WI38 (cell line): ENCODE results near the gene ITGAX.

Experiments
- H3K4me3 ChIP-seq: 2 replicates; pipeline ENCODE4 v1.5.1; 2011; ENCODE audit warnings: low read depth, mild to moderate bottlenecking, control low read depth, low read length
- TF ChIP-seq, protein P1 (sequence below): IDR thresholded peaks from 2 replicates; pipeline ENCODE4 v1.5.1; 2012; ENCODE audit warnings: low read depth, mild to moderate bottlenecking, control low read depth, low read length

Gene ITGAX

DNA sequence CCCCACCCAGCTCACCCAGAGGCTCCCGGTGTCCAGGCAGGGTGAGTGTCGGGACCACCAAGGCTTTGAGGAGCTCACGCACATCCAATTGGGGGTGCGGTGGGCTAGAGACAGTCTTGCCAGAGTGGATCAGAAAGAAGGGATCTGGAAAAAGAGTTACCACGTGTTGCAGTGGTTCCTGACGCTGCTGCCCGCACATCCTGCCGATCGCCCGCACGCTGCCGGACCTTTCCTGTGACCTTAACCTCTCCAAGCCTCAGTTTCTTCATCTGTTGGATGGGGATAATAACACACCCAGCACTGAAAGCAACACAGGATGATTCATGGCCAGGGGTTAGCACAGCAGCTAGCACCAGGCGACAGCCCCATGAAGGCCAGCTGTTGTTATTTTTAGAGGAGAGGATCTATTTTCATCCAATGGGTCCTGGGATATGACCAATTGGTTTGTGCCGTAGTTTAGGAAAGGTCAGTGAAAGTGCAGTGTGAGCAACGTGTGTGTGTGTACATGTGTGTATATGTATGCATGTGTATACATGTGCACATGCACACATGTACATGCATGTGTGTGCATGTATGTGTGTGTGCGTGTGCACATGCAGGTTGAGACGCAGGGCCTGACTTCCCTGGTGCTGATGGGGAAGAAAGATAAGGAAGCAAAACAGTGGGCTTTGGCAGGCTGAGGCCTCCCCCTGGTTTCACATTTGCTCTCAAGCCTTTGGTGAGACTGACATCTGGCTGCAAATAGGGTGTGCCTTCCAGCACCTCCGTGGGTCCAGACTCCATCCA, 2.5 kb downstream of the ITGAX start:
- TF ChIP-seq, protein P1, sequence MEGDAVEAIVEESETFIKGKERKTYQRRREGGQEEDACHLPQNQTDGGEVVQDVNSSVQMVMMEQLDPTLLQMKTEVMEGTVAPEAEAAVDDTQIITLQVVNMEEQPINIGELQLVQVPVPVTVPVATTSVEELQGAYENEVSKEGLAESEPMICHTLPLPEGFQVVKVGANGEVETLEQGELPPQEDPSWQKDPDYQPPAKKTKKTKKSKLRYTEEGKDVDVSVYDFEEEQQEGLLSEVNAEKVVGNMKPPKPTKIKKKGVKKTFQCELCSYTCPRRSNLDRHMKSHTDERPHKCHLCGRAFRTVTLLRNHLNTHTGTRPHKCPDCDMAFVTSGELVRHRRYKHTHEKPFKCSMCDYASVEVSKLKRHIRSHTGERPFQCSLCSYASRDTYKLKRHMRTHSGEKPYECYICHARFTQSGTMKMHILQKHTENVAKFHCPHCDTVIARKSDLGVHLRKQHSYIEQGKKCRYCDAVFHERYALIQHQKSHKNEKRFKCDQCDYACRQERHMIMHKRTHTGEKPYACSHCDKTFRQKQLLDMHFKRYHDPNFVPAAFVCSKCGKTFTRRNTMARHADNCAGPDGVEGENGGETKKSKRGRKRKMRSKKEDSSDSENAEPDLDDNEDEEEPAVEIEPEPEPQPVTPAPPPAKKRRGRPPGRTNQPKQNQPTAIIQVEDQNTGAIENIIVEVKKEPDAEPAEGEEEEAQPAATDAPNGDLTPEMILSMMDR = no peak
- no peak overlapping the region for H3K4me3 ChIP-seq

- H3K4me3 ChIP-seq = no peak overlapping the region
- TF ChIP-seq, protein P1 = no peak
Measured at GRCh38 chr16:31360251-31360650, 5.3 kb downstream of the ITGAX start.

DNA sequence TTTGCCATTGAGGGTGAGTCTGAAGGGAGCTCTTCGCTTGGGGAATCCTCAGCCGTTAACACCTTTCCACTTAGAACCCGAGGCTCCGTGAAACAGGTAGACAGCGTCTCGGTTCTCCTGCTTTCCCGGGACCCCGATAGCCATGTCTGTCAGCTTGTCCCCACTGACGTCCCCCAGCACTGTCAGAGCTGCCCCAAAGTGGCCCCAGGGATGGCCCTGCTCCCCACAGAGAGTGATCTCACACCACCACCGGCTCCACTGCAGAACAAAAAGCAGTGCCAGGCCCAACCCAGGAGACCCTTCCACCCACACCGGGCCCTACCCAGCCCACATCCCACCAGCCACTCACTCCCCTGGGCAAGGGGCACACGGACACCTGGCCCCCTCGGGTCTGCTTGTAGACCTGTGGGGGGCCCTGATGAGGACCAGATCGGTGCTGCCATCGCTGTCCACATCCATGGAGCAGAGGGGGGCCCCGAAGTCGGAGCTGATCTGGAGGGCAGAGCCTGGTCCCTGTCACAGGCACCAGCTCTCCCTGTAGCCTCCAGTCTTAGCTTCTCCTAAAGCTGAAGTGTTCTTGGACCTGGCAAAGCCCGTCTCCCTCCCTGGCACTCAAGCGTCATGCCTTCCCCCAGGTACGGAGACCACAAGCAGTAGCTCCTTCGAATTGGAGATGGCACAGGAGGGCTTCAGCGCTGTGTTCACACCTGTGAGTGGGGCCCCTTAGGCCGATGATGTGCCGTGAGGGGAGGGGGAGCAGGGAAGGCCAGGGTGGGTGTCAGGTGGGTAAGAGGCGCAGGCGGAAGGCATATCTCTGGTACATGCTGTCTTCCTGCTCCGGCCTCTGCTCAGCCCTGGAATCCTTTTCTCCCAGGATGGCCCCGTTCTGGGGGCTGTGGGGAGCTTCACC, 6.5 kb downstream of the ITGAX start:
- no peak overlapping the region for H3K4me3 ChIP-seq
- TF ChIP-seq, protein P1 = no peak

DNA sequence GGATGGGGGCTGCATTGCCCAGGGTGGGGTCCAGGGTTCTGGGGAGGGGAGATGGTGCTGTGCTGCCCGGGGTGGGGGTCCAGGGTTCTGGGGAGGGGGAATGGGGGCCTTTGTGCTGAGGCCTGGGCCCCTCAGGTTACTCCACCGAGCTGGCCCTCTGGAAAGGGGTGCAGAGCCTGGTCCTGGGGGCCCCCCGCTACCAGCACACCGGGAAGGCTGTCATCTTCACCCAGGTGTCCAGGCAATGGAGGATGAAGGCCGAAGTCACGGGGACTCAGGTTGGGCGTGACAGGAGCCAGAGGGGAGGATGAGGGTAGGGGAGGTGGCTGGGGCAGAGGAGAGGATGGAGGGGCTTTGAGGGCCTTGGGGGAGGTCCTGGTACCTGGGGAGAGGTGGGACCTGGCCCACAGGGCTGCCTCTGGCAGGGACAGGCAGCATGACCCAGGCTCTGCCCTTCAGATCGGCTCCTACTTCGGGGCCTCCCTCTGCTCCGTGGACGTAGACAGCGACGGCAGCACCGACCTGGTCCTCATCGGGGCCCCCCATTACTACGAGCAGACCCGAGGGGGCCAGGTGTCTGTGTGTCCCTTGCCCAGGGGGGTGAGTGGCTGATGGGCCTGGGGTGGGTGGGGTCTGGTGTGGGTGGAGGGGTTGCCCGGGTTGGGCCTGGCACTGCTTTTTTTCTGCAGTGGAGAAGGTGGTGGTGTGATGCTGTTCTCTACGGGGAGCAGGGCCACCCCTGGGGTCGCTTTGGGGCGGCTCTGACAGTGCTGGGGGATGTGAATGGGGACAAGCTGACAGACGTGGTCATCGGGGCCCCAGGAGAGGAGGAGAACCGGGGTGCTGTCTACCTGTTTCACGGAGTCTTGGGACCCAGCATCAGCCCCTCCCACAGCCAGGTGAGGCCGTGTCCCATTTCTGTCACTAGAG, 7.8 kb downstream of the ITGAX start:
- TF ChIP-seq, protein P1 = no peak

GRCh38 chr16:31363721-31364120, 8.7 kb downstream of the ITGAX start:
- no peak overlapping the region for H3K4me3 ChIP-seq
- TF ChIP-seq, protein P1 = no peak

More for the DNA sequence above, 7.8 kb downstream of the ITGAX start:
- H3K4me3 ChIP-seq = no peak overlapping the region

DNA sequence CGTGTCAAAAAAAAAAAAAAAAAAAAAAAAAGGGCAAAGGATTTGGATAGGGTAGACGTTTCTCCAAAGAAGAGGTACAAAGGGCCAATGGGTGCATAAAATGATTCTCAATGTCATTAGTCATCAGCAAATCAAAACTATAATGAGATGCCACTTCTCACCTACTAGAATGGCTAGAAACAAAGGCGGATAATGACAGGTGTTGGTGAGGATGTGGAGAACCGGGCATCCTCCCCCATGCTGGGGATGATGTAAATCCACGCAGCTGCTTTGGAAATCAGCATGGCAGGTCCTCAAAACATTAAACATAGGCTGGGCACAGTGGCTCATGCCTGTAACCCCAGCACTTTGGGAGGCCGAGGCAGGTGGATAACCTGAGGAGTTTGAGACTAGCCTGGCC, 9.4 kb downstream of the ITGAX start:
- H3K4me3 ChIP-seq = no peak overlapping the region
- TF ChIP-seq, protein P1 = no peak
